ENCODE data around the gene PAH.
"Not testable (repeated sequence)": the region's sequence is repeated elsewhere in the genome, so short reads cannot be mapped to it uniquely, and the experiment has no call there.

PAH gene

DNA sequence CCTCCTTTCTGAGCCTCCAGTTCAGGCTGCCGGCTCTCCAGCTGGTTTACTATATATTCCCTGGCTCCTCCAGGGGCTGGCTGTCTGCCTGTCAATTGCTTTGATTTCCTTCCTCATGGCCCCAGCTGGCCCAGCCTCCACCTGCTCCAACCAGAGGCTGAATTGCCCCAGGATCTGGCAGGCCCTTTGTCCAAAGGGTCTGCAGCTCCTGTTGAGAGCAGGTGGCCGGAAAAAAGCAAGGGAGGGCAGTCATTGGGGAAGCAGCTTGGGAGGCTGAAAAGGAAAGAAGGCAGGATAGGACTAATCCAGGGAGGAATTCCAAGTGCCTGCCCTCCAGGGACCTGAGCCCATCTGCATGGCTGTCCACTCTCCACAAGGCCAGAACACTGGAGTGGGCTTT lies 25.3 kb downstream of the PAH start:
- no peak for DNase-seq (ENCODE audit: low read depth)

DNA sequence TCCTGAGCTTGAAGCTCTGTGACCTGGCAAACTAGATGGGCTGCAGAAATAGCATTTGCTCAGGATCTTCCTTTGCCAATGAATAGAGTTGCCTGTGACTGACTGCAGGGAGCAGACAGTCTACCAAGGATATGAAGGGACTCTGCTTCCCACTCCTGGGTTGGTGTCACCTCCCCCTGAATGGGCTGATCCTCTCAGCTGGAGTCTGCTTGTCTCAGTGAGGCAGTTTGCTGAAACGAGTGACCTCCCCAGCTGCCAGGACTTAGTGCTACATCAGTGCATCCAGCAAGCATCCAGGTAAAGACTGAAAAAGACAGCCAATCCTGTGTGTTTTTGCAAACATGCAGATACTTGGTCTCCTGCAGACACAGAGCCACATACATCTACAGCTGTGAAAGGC lies 28.5 kb downstream of the PAH start:
- no peak for DNase-seq (ENCODE audit: low read depth)

DNA sequence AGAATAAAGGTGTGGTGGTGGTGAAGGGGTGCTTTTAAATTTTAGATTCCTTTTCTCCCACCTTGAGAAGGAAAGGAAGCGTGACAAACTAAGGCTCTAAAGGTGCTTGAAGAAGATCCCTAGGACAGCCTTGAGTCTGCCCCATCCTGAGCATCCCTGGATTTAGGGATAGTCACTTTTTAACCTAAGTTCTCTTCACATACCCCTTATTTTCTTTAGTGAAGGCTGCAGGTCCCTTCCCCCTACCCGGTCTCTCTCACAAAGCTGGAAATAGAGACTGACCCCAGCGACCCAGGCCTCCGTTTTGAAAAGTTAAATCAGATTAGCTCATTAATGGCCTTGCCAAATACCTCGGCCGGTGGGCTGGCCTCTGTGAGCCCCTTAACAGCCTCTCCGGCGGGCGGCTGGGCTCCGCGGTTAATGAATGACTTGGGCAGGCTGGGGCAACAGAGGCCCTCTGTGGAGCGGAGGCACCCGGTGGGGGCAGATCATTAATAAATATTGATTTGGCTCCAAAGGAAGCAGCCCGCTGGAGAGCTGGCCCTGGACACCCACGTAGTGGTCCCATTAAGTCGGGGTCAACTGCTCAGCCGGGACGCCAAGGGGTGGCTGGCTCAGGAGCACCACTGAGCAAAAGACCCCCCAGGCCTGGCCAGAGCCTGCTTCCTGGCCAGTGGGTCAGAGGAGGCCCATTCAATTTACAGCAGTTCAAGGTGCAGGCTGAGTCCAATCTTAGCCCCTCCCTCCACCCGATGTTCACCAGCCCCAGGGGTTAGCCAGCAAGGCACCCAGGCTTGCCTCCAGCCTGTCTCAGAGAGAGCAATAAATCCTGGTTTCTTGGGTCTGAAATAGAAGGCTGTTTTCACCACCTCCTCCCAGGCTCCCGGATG lies 31.8 kb downstream of the PAH start:
- no peak for DNase-seq (ENCODE audit: low read depth)

DNA sequence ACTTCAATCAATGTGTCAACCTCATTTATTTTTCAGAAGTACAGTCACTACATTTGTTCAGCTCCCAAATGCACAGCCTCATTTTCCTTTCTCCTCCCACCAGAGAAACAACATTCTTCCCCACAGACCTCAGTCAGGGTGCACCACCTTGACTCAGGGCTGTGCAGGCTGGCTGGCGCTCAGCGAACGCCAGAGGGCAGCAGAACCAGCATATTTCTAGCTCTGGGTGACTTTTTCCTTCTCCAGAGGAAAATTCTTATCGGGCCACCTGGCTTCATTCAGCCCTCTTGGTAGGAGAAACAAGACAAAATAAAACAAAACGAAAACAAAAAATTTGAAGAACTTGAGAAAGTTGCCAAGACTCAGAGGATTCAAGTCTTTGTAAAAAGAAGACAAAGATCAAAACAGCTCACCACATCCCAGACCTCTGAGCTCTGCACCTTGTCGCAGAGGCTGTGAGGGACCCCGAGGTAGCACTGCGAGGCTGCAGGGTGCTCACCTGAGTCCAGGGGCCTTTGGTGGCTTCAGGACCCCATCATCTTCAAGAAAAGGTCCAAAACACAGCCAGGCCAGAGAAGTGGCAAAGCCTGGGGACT lies 33.7 kb downstream of the PAH start:
- peak; percentile 49 for DNase-seq (ENCODE audit: low read depth)

DNA sequence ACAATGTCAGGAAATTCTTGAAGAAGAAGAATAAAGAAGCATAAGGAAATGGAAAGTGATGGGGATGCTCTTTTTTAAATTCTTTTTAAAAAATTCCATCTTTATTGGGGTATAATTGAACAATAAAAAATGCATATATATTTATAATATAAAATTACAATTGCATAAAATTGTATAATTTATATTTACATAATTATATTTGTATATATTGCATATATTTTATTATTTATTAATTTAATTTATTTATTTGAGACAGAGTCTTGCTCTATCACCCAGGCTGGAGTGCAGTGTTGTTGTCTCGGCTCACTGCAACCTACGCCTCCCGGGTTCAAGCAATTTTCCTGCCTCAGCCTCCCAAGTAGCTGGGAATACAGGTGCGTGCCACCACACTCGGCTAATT lies 36.3 kb downstream of the PAH start:
- DNase-seq (ENCODE audit: low read depth): no peak

DNA sequence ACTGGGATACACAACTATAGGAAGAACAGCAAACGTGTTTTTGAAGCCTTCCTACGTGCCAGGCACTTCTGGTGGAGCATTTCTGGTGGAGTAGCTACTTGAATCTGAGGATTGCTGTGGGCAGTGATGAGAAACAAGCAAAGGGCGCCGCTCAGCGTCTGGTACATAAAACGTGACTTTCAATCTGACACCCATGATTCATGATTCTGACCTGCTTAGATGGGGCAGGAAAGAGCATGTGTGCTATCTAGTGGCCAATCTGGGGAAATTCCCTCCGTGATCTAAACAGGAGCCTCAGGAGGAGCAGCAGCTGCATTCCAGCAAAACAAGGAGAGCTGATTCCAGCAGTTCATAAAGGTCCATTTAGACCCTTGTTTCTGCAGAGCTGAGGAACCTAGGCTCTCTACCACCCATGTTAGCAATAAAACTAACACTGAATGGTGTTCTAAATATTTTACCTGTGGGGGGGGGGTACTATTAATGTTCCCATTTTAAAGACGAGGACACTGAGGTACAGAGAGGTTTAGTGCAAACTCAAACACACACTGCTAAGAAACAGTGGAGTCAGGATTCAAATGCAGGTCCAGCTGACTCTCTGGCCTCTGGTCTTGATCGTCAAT lies 37.8 kb downstream of the PAH start:
- DNase-seq (ENCODE audit: low read depth): peak; percentile 87

DNA sequence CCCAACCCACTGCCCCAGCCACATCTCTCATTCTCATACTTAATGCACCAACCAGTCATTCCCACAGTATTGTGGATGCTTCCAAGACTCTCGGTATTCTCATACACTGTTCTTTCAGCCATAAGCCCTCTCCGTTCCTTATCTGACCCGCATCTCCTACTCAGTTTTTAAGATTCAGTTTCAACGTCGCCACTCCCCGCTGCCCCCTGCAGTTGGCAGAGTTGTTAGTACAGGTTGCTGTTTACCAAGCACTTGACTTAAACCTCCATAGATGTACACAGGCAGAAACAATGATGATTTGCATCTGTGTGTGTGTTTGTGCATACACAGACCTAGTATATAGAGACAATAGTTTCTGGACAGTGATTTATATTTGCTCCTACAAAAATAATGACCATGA lies 40.2 kb downstream of the PAH start:
- no peak for DNase-seq (ENCODE audit: low read depth)

DNA sequence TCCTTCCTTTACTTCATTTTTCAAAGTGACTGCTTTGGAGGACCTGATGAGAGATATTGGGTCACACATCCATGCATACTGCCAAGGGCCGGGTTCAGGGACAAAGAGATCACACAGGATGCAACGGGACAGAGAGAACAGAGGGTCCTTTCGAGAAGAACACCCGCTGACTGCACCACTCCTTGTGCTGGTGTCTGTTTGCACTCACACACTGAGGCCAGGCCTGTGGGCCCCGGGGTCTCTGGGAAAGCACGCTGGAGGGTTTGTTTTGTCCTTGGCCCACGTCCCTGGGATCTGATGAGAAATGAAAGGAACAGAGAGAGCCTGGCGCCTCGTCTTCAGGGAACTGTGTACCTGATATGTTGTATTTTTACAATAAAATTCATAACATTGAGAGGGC lies 42.2 kb downstream of the PAH start:
- DNase-seq (ENCODE audit: low read depth): no peak

DNA sequence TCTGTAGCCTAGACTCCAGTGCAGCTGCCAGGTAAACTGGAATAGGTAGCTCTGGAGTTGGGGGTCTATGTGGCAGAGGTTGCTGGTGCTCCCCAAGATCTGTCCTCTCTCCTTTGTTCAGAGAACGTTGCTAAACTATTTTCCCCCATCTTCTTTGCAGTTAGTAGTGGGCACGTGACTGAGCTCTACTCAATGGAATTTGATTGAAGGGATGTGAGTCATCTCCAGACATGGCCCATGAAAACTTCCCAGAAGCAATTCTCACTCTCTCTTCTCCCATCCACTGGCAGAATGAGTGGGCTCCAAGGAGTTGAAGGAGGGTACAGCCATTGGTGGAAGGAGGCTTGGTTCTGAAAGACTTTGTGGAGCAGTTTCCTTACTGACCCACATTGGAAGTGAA lies 44.0 kb downstream of the PAH start:
- DNase-seq (ENCODE audit: low read depth): peak; percentile 48

DNA sequence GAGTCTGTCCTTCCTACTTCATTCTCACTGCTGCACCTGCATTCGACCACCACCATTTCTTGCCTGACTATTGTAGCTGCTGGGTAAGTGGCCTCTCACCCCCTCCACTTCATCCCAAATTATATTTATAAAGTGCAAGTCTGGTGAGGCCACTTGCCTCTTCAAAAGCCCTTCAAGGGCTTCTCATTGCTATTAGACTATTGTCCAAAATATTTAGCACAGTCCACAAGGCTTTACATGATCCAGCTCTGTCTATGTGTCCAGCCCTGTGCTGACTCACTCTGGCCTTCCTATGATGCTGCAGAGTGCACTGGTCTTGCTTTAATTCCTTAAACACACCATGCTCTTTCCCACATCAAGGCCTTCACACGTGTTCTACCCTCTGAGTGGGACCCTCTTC lies 46.0 kb downstream of the PAH start:
- no peak for DNase-seq (ENCODE audit: low read depth)

DNA sequence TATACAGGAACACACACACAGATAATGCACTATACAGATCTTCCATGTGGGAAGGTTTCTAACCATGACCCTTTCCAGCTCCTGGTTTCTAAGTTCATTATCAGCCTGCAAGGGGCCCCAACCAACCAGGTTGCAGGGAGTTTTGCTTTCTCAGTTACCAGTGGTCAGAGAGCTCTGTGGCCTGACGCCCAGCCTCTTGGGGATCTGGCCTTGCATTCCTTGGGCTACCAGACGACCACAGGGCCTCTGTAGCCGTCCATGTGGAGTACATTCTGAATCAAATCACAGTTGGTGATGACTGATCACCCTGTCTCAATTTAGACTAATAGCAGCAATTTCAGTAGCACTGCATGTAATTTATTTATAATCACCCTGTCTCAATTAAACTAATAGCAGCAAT lies 47.5 kb downstream of the PAH start:
- DNase-seq (ENCODE audit: low read depth): no peak

DNA sequence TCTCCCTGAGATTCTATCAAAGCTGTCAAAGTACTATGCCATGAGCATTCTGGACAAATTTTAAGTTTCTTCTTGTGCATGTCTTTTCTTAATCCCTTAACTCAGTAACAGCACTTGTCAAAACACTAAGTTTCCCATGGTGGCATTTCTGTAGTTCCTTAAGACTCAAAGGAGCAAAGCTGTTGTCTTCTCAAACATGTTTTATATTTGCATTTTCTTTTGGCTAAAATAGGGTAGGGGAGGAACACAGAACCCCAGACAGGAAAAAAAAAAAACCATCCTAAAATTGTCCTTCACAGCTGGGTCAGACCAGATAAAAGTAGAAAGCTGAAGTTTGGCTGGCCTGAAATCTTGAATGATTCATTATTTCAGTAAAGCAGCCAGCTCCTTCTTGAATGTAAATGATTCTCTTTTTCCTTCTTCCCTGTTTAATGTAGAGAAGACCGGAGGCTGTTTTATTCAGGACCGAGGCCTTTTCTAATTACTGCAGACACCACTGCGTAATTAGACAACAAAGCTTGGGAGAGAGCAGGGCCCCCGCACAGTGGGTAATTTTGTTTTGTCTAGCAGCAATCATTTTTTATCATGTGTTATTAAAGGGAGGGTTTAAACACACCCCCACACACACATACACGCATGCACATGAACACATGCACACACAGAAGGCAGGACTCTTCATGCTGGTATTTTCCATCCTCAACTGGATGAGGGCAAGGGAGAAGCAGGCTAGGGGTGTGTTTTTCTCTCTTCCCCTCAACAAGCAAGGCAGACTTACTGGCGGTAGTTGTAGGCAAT lies 51.0 kb downstream of the PAH start:
- DNase-seq (ENCODE audit: low read depth): no peak

DNA sequence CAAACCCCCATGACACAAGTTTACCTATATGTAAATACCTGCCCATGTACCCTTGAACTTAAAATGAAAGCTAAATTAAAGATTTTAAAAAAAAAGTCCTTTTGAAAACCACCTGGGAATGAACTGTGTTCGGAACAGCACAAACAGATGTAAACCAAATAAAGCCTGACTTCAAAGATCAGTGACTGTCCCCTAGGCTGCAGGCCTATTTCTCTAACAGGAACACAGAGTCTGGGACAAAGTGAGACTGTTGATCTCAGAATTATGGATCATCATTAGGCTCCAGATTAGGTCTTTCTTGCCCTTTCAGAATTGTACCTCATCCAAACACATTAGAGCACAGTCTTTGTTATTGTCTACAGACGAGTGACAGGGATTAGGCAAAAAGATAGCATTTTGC lies 54.6 kb downstream of the PAH start:
- no peak for DNase-seq (ENCODE audit: low read depth)

DNA sequence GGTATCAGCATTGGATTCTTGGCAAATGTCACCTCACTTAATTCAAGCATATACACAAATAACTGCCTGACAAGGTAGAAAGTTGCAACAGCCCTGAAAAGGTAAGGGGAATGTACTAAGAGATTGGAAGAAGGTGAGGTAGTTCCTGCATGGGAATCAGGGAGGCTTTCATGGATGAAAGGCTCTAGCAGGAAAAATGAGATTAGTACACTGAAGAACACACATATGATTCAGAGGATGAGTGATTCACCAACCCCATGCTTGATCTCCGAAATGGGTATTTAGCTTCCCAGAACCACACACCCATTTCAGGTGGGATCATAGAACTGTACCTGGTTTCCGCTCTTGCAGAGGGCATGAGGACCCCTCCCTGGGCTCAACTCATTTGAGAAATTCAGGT lies 65.8 kb downstream of the PAH start:
- no peak for DNase-seq (ENCODE audit: low read depth)

DNA sequence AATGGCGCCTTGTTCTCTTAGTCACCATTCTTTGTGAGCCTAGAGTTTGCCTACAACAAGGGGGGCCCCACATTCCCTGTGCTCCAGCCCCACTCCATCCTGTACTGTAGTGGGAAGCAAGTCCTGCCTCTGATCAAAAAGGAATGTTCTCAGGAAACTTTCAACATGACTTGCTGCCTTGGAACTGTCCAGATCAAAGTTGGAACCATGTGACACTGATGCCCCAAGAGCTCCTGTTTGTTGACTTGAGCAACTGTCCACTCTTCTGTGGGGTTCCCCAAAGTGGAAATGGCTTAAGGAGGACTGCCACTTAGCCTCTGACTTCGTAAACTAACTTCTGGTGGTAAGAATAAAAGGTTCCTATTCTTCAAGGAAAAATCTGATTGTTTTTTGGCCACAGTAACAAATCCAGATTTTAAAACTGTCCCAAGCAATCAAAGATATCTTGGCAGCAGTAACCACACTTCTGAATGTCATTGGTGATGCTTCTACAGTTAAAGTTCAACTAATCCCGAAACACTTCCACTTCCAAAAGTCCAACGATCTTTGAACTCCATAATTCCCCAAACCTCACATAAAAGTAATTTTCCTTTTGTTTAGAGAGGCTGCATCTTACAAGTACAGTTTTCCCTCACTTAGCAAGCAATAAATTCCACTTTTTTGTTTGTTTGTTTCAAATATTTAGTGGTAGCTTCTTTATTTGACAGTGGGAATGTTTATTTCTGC lies 67.2 kb downstream of the PAH start:
- DNase-seq (ENCODE audit: low read depth): no peak

DNA sequence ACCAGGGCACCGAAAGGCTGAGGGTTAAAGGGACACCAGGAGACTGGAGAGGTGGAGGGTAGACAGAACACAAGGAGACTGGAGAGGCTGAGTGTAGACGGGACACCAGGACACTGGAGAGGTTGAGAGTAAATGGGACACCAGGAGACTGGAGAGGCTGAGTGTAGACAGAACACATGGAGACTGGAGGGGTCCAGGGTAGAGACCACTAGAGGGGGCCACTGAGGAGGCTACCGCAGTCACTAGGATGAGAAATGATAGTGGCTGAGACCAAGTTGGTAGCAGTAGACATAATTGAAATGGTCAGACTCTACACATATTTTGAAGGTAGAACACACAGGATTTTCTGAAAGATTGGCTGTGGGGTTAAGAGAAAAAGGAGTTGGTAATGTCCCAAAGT lies 68.2 kb downstream of the PAH start:
- DNase-seq (ENCODE audit: low read depth): no peak

DNA sequence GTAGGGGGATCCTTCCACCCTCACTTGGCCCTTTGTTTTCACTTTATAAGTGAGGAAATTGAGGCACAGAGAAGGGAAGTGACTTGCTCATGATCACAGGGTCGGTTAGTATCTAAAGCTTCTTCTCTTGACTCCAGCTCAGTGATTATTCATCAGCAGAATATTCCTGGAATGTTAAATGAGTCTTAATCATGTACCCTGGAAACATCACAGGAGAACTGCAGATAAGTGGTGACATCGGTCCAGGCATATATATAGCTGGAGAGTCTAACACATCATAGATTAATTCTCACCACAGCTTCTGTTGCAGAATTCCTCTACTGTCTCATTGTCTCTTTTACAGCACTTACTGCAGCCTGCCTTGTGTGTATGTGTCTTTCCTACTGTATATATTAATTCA lies 69.9 kb downstream of the PAH start:
- peak; percentile 73 for DNase-seq (ENCODE audit: low read depth)

DNA sequence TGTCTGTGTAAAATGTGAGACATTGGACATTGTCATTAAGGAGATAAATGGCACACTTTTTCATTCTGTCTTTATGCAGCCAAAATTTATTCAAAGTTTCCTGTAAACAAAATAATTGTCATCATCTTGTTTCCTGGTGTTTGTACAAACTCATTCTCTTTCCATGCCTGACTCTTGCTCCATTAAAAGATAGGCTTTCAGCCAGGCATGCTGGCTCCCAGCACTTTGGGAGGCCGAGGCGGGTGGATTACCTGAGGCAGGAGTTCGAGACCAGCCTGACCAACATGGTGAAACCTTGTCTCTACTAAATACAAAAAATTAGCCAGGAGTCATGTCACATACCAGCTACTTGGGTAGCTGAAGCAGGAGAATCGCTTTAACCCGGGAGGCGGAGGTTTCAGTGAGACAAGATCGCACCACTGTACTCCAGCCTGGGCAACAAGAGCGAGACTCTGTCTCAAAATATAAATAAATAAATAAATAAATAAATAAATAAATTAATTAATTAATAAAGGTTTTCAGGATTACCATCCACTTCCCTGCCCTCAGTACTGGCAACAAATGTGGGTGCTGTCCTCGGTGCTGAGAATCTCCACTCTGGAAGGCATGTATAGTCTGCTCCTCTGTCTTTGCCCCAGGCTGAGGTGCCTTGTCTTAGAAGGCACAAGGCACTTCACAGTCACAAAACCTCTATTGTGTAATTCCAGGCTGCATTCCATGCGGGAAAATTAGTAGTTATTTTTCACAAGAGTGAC lies 83.2 kb downstream of the PAH start:
- DNase-seq (ENCODE audit: low read depth): peak; percentile 46

DNA sequence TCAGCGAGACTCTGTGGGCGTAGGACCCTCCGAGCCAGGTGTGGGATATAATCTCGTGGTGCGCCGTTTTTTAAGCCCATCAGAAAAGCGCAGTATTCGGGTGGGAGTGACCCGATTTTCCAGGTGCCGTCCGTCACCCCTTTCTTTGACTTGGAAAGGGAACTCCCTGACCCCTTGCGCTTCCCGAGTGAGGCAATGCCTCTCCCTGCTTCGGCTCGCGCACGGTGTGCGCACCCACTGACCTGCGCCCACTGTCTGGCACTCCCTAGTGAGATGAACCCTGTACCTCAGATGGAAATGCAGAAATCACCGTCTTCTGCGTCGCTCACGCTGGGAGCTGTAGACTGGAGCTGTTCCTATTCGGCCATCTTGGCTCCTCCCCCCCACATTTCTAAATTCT lies 84.2 kb downstream of the PAH start:
- not testable (repeated sequence) for DNase-seq (ENCODE audit: low read depth)

DNA sequence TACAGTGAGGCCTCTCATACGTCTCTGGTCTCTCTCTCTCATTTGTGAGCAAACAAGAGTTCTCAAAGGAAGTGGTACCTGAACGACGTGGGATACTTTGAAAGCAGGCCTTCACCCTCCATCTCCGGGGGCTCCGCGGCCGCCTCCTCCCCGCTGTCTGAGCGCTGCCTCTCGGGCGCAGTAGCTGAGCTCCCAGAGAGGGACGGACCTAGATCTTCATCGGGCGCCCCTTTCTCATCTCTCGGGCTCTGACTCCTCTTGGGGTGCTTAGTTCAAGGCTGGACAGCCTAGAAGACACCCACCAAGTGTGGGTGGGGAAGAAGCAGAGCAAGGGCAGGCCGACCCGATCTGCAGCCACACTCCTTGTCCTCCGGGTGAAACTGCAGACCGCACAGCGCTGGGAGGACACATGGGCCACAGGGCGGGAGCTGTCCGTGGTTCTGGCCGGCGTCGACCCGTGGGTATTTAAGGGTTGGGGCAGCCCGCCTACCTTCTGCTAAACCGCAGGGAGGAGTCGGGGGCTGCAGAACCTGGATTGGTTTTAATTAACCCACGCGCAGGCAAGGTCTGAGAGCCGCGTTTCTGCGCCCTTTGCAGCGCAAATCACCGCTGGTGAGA lies 92.7 kb downstream of the PAH start:
- DNase-seq (ENCODE audit: low read depth): peak; percentile 53

DNA sequence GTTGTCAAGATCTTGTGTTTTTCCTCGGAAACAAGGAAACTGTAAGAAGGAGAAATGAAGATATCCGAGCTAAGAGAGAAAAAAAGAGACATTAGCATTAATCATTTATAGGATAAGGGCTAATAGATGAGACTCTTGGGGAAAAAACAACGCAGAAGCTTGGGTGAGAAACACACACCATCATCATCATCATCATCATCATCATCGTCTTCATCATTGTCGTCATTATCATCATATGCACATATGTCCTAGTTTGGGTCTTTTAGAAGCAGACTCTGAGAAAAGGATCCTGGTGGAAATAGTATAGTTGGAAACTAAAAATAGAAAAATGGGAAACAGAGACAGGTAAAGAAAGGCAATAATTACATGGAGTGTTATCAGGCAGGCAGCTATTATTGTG lies 95.9 kb downstream of the PAH start:
- no peak for DNase-seq (ENCODE audit: low read depth)

Measured in EH (cell line).